Endometrial microvascular endothelial cells (primary cell): ENCODE measurements around the gene EPB41L2. TPM values are rescaled to one million over a fixed set of nuclear protein-coding genes. Genes with fewer than 3 reads are reported as not detected.

Source experiments
- in situ Hi-C: cut with HindIII; loops from 2 replicates; pipeline ENCODE4 v1.10.0; 2017; ENCODE audit warnings: low sequenced_read_pairs, low pct_unique_long_range_greater_than_20kb; ENCODE audit errors: inconsistent ontology term
- total RNA-seq: library from RNA; depleted of rRNA; stranded (reverse); fragments of >200 nt; gene quantifications from one replicate; pipeline ENCODE4 v1.2.3, GENCODE V29; 2015; ENCODE audit errors: inconsistent ontology term

Gene EPB41L2
- total RNA-seq, 1 donor from 2014 or later, result 50.5 TPM

DNA sequence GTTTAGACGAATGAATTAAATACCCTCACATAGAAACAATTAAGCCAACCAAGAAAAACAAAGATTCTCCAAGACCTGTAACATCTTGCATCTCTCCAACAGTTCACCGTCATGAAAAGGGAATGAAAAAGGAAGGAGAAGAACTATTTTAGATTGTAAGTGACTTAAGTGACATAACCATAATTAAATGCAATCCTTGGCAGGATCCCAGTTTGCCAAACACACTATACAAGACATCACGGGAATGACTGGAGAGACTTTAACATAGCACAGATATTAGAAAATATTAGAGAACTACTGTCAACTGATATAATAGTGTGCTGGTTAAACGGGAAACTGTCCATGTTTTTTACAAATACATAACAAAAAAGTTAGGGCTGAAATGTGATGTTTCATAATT lies 22.2 kb downstream of the EPB41L2 start:
- in situ Hi-C loops, result no loop called here

- in situ Hi-C loops, result no loop called here
Observed at GRCh38 chr6:131039345-131039680, 23.7 kb downstream of the EPB41L2 start.

- in situ Hi-C loops, result no loop called here
Observed at GRCh38 chr6:131038597-131039344, 24.3 kb downstream of the EPB41L2 start.

DNA sequence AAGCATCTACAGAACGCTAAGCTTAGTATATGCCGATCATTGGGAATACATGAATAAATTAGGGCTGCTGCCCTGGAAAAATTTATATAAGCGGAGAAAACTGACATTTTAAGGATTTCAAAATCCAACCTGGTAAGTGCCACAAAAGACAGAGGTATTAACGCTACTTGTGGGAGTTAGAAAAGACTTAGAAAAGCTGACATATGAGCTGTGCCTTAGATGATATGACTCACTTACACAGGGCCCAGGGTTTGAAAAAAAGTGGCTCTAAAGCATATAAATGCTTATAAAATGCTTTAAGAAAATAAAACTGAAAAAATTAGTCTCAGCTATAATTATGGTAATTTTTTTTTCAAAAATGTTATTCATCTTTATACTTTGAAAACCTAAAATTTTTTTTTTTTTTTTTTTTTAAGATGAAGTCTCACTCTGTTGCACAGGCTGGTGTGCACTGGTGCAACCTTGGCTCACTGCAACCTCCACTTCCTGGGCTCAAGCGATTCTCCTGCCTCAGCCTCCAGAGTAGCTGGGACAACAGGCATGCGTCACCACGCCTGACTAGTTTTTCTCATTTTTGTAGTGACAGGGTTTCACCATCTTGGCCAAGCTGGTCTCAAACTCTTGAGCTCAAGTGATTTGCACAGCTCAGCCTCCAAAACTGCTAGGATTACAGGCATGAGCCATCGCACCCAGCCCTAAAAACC lies 25.7 kb downstream of the EPB41L2 start:
- in situ Hi-C loops, result no loop called here

DNA sequence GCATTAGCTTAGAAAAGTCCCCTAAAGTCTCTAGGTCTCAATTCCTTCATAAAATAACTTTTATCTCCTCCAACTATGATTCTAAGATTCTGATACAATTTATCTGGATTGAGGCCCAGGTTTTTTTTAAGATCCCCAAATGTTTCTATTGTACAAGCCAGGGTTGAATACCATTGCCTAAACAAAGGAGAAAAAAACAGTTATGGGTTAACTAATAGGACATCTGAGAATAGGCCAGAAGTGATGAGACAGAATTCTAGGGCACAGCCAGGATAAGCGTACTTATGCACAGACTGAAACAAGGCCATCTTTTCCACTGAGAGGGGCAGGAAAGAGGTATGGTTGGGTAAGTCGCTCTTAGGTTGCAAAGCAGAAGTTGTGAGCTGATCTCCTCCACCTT lies 26.4 kb downstream of the EPB41L2 start:
- in situ Hi-C loops, result no loop called here

DNA sequence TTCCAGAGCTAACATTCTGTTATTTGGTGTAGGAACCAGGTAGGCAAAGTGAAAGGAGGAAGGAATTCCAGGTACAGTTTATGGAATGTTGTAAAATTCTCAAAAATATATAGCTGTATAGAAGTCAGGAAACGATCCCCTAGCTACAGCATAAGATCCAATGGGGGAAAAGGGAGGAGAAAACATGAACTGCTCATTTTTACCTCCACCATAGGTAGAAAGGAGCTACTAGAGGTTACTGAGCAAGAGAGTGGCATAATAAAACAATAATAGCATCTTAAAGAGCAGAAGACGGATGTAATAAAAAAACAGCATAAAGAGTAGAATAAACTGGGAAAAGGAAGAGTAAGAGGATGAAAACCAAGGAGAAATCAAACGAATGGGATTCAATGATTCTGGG lies 26.9 kb downstream of the EPB41L2 start:
- in situ Hi-C loops, result no loop called here

DNA sequence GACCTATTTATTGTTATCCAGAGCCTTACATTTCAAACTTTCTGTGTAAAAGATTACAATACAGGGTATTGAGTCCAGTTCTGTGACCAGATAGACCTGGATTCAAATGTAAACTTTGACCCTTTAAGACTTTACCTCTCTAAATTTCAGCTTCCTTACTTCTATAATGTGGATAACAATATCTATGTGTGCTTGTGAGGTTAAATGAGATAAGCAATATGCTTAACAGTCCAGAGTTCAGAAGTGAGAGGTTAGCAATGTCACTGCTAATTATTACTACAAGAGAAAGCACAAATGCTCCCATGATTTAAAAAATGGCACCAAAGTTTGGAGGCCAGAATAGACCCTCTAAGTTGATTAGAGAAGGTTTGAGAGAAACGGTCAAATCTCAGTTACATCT lies 27.5 kb downstream of the EPB41L2 start:
- in situ Hi-C loops, result no loop called here

- in situ Hi-C loops, result no loop called here
Observed at GRCh38 chr6:131033631-131034030, 29.4 kb downstream of the EPB41L2 start.

GRCh38 chr6:131029626-131030297 lies 33.3 kb downstream of the EPB41L2 start:
- in situ Hi-C loops, result no loop called here

DNA sequence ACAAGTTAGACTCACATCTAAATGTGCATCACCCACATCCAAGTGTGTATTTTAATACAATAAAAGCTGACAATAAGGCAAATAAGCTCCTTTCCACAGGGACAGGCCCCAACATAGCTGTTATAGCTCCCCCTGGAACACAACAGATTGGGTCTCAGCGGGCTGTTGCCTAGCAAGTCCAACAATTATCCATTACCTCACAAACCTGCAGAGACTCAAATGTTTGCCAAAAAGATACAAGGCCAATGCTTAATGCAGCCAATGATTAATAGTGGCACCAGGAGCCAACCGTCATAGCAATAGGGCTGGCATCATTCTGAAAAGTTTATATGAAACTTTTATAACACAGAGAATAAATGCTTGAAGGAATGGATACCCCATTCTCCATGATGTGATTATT lies 35.7 kb downstream of the EPB41L2 start:
- in situ Hi-C loops, result no loop called here

- in situ Hi-C loops, result no loop called here
Observed at GRCh38 chr6:131026243-131026642, 36.8 kb downstream of the EPB41L2 start.

DNA sequence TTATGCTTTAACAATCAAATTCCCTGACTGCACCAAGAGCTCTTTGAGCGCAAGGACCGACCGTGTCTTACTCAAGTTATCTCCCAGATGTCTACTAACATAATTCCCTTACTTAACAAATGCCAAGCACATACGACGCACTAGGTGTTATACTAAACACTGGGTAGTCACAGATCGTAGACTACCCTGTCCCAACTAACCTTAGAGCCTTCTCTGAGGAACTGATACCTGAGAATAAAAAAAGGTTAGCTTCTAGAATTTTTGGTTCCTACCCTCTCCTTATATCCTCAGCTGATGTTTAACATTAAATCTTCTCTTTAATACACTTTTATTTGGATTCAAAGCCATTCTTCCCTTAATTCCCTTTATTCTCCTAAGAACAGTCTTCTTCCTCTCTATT lies 38.5 kb downstream of the EPB41L2 start:
- in situ Hi-C loops, result no loop called here

DNA sequence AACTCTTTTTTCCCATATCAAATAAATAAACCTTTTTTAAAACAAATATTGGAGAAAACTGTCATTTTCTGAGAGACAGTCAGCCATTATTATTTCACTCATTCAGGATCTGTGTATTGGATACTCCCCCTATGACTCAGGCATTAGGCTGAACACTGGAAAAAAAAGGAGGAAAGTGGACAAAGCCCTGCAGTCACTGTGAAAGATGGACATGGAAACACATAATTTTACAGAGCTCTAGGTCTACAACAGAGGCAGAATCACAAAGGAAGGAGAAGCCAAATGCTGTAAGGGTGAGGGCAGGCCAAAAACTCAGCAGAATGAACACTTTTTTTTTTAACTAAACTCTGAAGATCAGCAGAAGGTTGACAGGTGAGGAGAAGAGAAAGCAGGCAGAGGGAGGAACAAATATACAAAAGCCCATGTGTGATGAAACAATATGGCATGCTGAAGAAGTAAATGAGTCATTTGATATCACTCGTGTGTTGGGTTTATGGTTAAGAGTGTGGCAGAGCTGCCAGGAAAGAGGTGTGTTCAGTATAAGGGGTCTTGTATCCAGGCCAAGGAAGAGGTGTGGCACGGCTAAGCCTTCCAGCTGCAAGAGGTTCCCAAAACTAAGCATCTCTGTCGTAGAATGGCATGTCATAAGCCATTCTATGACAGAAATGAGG lies 39.1 kb downstream of the EPB41L2 start:
- in situ Hi-C loops, result no loop called here

- in situ Hi-C loops, result no loop called here
Observed at GRCh38 chr6:131022691-131023090, 40.4 kb downstream of the EPB41L2 start.

- in situ Hi-C loops, result no loop called here
Observed at GRCh38 chr6:131017962-131018361, 45.1 kb downstream of the EPB41L2 start.

- in situ Hi-C loops, result no loop called here
Observed at GRCh38 chr6:131015630-131016263, 47.3 kb downstream of the EPB41L2 start.

- in situ Hi-C loops, result no loop called here
Observed at GRCh38 chr6:131015025-131015591, 47.9 kb downstream of the EPB41L2 start.

DNA sequence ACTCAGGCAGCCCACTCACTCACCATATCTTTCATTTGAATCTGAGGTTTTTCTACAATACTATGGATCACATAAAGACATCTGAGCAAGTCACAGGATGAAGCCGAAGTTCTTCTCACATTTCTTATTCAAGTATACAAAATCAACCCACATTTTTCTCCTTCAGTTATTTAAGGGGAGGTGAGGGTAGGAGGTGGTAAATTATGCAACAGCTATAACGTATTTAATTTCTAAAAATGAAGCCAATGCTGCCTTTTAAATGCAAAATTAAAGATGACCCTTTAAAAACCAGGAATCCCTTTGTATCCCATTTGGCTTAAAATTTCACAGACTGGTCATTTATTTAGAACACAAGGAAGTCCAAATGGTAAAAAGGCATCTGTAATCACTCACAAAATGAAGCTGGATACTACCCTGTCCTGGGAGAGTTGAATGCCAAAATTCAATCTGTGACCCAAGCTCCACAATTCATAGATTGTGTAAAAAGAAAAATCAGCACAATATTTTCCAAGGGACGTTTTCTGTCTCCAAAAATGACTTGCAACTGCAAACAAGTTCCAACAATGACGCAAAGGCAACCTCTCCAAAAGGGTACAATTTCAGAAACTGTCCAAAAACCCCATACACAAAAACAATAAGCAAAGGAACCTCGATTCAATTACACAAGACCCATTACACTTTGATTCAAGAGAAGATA lies 48.8 kb downstream of the EPB41L2 start:
- in situ Hi-C loops, result no loop called here
